SK-N-SH (cell line): ENCODE results near the gene BRINP1. TPM values are rescaled to one million over a fixed set of nuclear protein-coding genes. Genes with fewer than 3 reads are reported as not detected.

Source experiments
- CTCF ChIA-PET: fragments of 300-600, 350-600 bp; formaldehyde crosslinking; extraction: SDS; loops from one replicate; lab custom pipeline; 2021; lab: Yijun Ruan, JAX
- POLR2A ChIA-PET: fragments of 350-600 bp; sonication (Branson Sonifier 250); formaldehyde crosslinking; extraction: SDS; loops from one replicate; lab custom pipeline; 2020; ENCODE audit warnings: antibody characterized with exemption, inconsistent platforms; lab: Yijun Ruan, JAX
- DNase-seq: peaks from one replicate; pipeline ENCODE4 v3.0.0; 2012
- H2AFZ ChIP-seq: fragments of 200-600 bp; sonication (generic); 2 replicates; pipeline ENCODE4 v1.8.1; 2016; ENCODE audit warnings: antibody characterized with exemption, mild to moderate bottlenecking, low read depth
- H3F3A ChIP-seq: fragments of 200-600 bp; sonication (generic); replicated peaks from 2 replicates; pipeline ENCODE3; 2016; ENCODE audit warnings: antibody characterized with exemption, mild to moderate bottlenecking; ENCODE audit not compliant: insufficient read depth
- H3K27ac ChIP-seq, 2 experiments: fragments of 200-500 bp in 1 of 2; fragments of 200-600 bp in 1 of 2; sonication (Bioruptor generic) in 1 of 2; sonication (generic), shearing (Covaris generic) in 1 of 2; 2 replicates each; pipeline versions ENCODE4 v1.5.1 to v1.6.1; 2014 to 2016; ENCODE audit warnings: low read depth in 2 of 2, inconsistent platforms in 1 of 2, low read length in 1 of 2, mild to moderate bottlenecking in 1 of 2, mixed read lengths in 1 of 2
- H3K27me3 ChIP-seq: fragments of 200-600 bp; sonication (generic), shearing (Covaris generic); 2 replicates; pipeline ENCODE4 v1.6.1; 2016; ENCODE audit warnings: mixed run types; ENCODE audit not compliant: insufficient read depth
- H3K36me3 ChIP-seq, 2 experiments: fragments of 200-500 bp in 1 of 2; fragments of 200-600 bp in 1 of 2; sonication (Bioruptor generic) in 1 of 2; sonication (generic) in 1 of 2; replicated peaks in 1 of 2; 2 replicates each; pipeline versions ENCODE3 to v1.5.1; 2014 to 2016; ENCODE audit warnings: low read length in 1 of 2, mild to moderate bottlenecking in 1 of 2; ENCODE audit not compliant: insufficient read depth in 2 of 2, control insufficient read depth in 1 of 2
- H3K4me1 ChIP-seq, 2 experiments: fragments of 200-500 bp in 1 of 2; fragments of 200-600 bp in 1 of 2; sonication (Bioruptor generic) in 1 of 2; sonication (generic), shearing (Covaris generic) in 1 of 2; 2 replicates each; pipeline versions ENCODE4 v1.5.1 to v1.6.1; 2014 to 2016; ENCODE audit warnings: low read depth in 1 of 2, low read length in 1 of 2, mixed run types in 1 of 2; ENCODE audit not compliant: insufficient read depth in 2 of 2, control insufficient read depth in 1 of 2
- H3K4me2 ChIP-seq: fragments of 200-600 bp; sonication (generic), shearing (Covaris generic); 2 replicates; pipeline ENCODE4 v1.6.1; 2017; ENCODE audit warnings: mixed run types
- H3K4me3 ChIP-seq, 2 experiments: fragments of 200-500 bp in 1 of 2; fragments of 200-600 bp in 1 of 2; sonication (Bioruptor generic) in 1 of 2; sonication (generic), shearing (Covaris generic) in 1 of 2; 2 replicates each; pipeline versions ENCODE4 v1.5.1 to v1.8.1; 2014 to 2016; ENCODE audit warnings: low read depth in 2 of 2, inconsistent platforms in 1 of 2, low read length in 1 of 2, mild to moderate bottlenecking in 1 of 2, mixed read lengths in 1 of 2, moderate library complexity in 1 of 2
- H3K79me2 ChIP-seq: fragments of 200-600 bp; sonication (generic); 2 replicates; pipeline ENCODE4 v1.8.1; 2017; ENCODE audit warnings: mild to moderate bottlenecking; ENCODE audit not compliant: insufficient read depth
- H3K9ac ChIP-seq: fragments of 200-600 bp; sonication (generic); 2 replicates; pipeline ENCODE4 v1.6.1; 2017; ENCODE audit warnings: mixed run types
- H3K9me2 ChIP-seq: fragments of 200-600 bp; sonication (generic); 2 replicates; pipeline ENCODE4 v1.6.1; 2017; ENCODE audit warnings: mixed run types
- H3K9me3 ChIP-seq: fragments of 200-600 bp; sonication (generic); 2 replicates; pipeline ENCODE4 v1.6.1; 2017; ENCODE audit warnings: mixed run types, mild to moderate bottlenecking, moderate library complexity
- H4K20me1 ChIP-seq: fragments of 200-600 bp; sonication (generic); 2 replicates; pipeline ENCODE4 v1.6.1; 2017; ENCODE audit warnings: mild to moderate bottlenecking, mixed run types; ENCODE audit not compliant: insufficient read depth
- CTCF ChIP-seq: fragments of 200-600 bp; sonication (generic); IDR thresholded peaks from 2 replicates; pipeline ENCODE4 v1.6.1; 2017; ENCODE audit warnings: antibody characterized with exemption, mild to moderate bottlenecking, moderate library complexity
- EP300 ChIP-seq, 2 experiments: IDR thresholded peaks; 2 replicates each; pipeline versions ENCODE4 v1.4.0 to v1.6.1; 2012; ENCODE audit warnings: borderline replicate concordance in 1 of 2, low read depth in 1 of 2, low read length in 1 of 2
- EZH2phosphoT487 ChIP-seq: fragments of 200-600 bp; sonication (generic); IDR thresholded peaks from 2 replicates; pipeline ENCODE4 v1.6.1; 2017; ENCODE audit warnings: low read depth, mixed run types, mild to moderate bottlenecking, antibody characterized with exemption, moderate library complexity, borderline replicate concordance
- MEF2A ChIP-seq: IDR thresholded peaks from 2 replicates; pipeline ENCODE4 v1.4.0; 2012; ENCODE audit warnings: low read depth, borderline replicate concordance
- MXI1 ChIP-seq: IDR thresholded peaks from 2 replicates; pipeline ENCODE4 v1.6.1; 2012; ENCODE audit warnings: mild to moderate bottlenecking, low read depth, low read length, improper control_type of control experiment
- NFIC ChIP-seq: IDR thresholded peaks from 2 replicates; pipeline ENCODE4 v1.4.0; 2012; ENCODE audit warnings: borderline replicate concordance
- POLR2AphosphoS5 ChIP-seq: IDR thresholded peaks from 2 replicates; pipeline ENCODE4 v1.6.1; 2012; ENCODE audit warnings: low read depth, low read length
- RCOR1 ChIP-seq: fragments of 150-350 bp; IDR thresholded peaks from 2 replicates; pipeline ENCODE4 v1.6.1; 2017; ENCODE audit warnings: antibody characterized with exemption, low read length
- REST ChIP-seq: IDR thresholded peaks from 2 replicates; pipeline ENCODE4 v1.6.1; 2012; ENCODE audit warnings: mild to moderate bottlenecking, low read depth, low read length, moderate library complexity
- RXRA ChIP-seq: IDR thresholded peaks from 2 replicates; pipeline ENCODE4 v1.4.0; 2012; ENCODE audit warnings: low read depth, mild to moderate bottlenecking, borderline replicate concordance
- SMC3 ChIP-seq: IDR thresholded peaks from 2 replicates; pipeline ENCODE4 v1.6.1; 2012; ENCODE audit warnings: low read depth, low read length, improper control_type of control experiment
- TAF1 ChIP-seq: IDR thresholded peaks from 2 replicates; pipeline ENCODE4 v1.6.1; 2012; ENCODE audit warnings: low read depth, mild to moderate bottlenecking, low read length, moderate library complexity, borderline replicate concordance
- TCF12 ChIP-seq: IDR thresholded peaks from 2 replicates; pipeline ENCODE4 v1.4.0; 2012
- TEAD4 ChIP-seq: IDR thresholded peaks from 2 replicates; pipeline ENCODE4 v1.4.0; 2012; ENCODE audit warnings: mild to moderate bottlenecking, borderline replicate concordance; ENCODE audit not compliant: insufficient read depth
- USF1 ChIP-seq: IDR thresholded peaks from 2 replicates; pipeline ENCODE4 v1.4.0; 2012; ENCODE audit warnings: low read depth, borderline replicate concordance
- YY1 ChIP-seq: IDR thresholded peaks from 2 replicates; pipeline ENCODE4 v1.4.0; 2012; ENCODE audit warnings: low read depth, mild to moderate bottlenecking
- ZBTB33 ChIP-seq: IDR thresholded peaks from 2 replicates; pipeline ENCODE4 v1.4.0; 2012; ENCODE audit warnings: low read depth, borderline replicate concordance
- WGBS: methylation state at CpG from one replicate; pipeline ENCODE4 v1.1.6; 2017; ENCODE audit warnings: low lambda C conversion rate; 5-methylcytosine and 5-hydroxymethylcytosine counted together
- polyA plus RNA-seq, 3 experiments: library from polyadenylated mRNA; depleted of rRNA; stranded (reverse); fragments of >200 nt; gene quantifications; 2 replicates each; pipeline ENCODE4 v1.2.3, GENCODE V29; 2012

BRINP1 gene
- polyA plus RNA-seq, 1 of the 3 experiments (the other 2 are of a cell fraction), result 0.41 TPM

- POLR2A ChIA-PET, result no interaction called here
- Histone ChIP-seq H3K27me3 (no peaks in the 10 kb centered on the region), H3K9me2 (no peaks in the 10 kb centered on the region), H3K4me3 (no peak overlapping the region), H4K20me1 (no peaks in the 10 kb centered on the region), H3F3A (no peaks in the 10 kb centered on the region), H2AFZ (no peak overlapping the region), H3K4me2 (no peak overlapping the region), H3K9ac (no peak overlapping the region), H3K9me3 (no peaks in the 10 kb centered on the region), H3K27ac (no peak overlapping the region), H3K4me1 (no peaks in the 10 kb centered on the region), H3K79me2 (no peaks in the 10 kb centered on the region), H3K36me3 (no peaks in the 10 kb centered on the region)
- no peak for DNase-seq
- WGBS, result 19% methylated on average over 2 of the region's 2 CpGs
- CTCF ChIA-PET, result no interaction called here
- TF ChIP-seq REST (no peak), RXRA (no peak), POLR2AphosphoS5 (no peak), EP300 (IDR thresholded peaks at IDR 0.05; ENCODE audit: borderline replicate concordance in 1 of 2, low read depth in 1 of 2, low read length in 1 of 2) (no peak), TEAD4 (no peak), TAF1 (no peak), NFIC (no peak), SMC3 (no peak), ZBTB33 (no peak), EZH2phosphoT487 (no peak), YY1 (no peak), CTCF (no peak), MEF2A (no peak), TCF12 (no peak), RCOR1 (no peak), USF1 (no peak), MXI1 (no peak)
These were observed 173.7 kb downstream of the BRINP1 start for GRCh38 chr9:119195521-119195920.
